Activated CD8-positive, alpha-beta memory T cell treated with anti-CD3 and anti-CD28 coated beads, Interleukin-2, amount 10 ng/mL, durations not matched to agents 7 days and 5 days (primary cell): ENCODE results near the gene EMID1. TPM values are rescaled to one million over a fixed set of nuclear protein-coding genes. Genes with fewer than 3 reads are reported as not detected.

Source experiments
- ATAC-seq: fragments of 150-1000 bp; cut with Tn5 transposase; one replicate; pipeline ENCODE4 v1.10.0; 2021; ENCODE audit warnings: moderate library complexity
- CTCF ChIA-PET: fragments of 350-600 bp; sonication (Branson Sonifier 250); formaldehyde crosslinking; loops from one replicate; lab custom pipeline; 2021; ENCODE audit warnings: antibody characterized with exemption; lab: Charles Lee
- DNase-seq: peaks from one replicate; pipeline ENCODE4 v3.0.0-alpha.2; 2020
- H3K27ac Mint-ChIP-seq: one replicate; pipeline ENCODE4 v1.8.0; 2021; ENCODE audit warnings: mild to moderate bottlenecking, mixed read lengths
- H3K27me3 Mint-ChIP-seq: one replicate; pipeline ENCODE4 v1.8.0; 2021; ENCODE audit warnings: mixed read lengths
- H3K36me3 Mint-ChIP-seq: one replicate; pipeline ENCODE4 v1.8.0; 2021; ENCODE audit warnings: mild to moderate bottlenecking, mixed read lengths
- H3K4me1 Mint-ChIP-seq: one replicate; pipeline ENCODE4 v1.8.0; 2021; ENCODE audit warnings: mixed read lengths
- H3K4me3 Mint-ChIP-seq: one replicate; pipeline ENCODE4 v1.8.0; 2021; ENCODE audit warnings: mild to moderate bottlenecking, moderate library complexity, mixed read lengths
- H3K9me3 Mint-ChIP-seq: one replicate; pipeline ENCODE4 v1.8.0; 2022; ENCODE audit warnings: low read depth, mixed read lengths
- total RNA-seq, 2 experiments: library from RNA; stranded (reverse); gene quantifications; one replicate each; pipeline ENCODE4 v1.2.3, GENCODE V29; 2021

Gene EMID1
- total RNA-seq, 2 experiments from 2014 or later, result 0.61 TPM; not detected in 1

DNA sequence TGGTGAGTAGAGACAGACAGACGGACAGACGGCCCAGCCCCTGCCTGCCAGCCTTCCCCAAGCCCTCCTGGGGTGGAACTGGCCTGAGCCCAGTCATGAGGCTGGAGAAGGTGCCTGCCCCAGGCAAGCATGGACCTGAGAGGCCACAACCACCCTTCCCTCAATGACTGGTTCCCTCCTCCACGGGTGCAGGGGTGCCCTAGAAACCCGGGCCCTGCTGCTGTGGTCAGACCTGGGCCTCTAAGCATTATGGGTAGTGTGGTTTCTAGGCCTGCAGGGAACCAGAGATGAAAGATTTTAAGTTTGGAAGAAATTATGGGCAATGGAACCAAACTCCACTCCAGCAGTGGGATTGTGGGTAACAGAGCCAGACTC, 48.6 kb downstream of the EMID1 start:
- Mint-ChIP-seq H3K36me3 (no peaks in the 10 kb centered on the region), H3K27ac (no peak overlapping the region), H3K4me3 (no peak overlapping the region), H3K9me3 (no peaks in the 10 kb centered on the region), H3K27me3 (peaks cover 2% of the 10 kb centered on the region), H3K4me1 (peaks cover 10% of the 10 kb centered on the region)
- ATAC-seq (peak; percentile 45), DNase-seq (no peak)
- CTCF ChIA-PET, result interaction anchor here (1.1 kb wide), 1 partner anchor 9 kb away, joined by 7 read pairs; no protein-coding TSS in a partner anchor

DNA sequence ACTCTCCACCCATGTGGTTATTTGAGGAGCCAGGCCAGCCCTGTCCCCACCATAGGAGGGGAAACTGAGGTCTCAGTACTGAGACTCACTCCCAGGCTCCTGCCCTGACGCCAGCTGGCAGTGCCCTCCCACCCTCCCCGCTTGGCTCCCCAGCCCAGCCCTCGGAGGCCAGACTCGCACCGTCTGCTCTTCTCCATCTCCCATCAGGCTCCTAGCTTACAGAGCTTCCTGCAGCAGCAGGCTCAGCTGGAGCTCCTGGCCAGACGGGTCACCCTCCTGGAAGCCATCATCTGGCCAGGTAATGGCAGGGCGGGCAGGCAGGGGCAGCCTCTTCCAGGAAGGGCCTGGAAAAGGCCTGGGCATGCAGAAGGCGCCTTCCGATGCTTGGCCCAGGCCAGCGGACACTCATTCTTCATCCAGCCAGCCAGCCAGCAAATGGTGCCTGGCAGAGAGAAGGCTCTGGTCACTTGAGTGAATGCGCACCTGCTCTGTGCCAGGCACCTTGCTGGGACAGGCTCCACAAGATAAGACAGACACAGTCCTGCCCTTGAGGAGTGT, 49.4 kb downstream of the EMID1 start:
- no peaks in the 10 kb centered on the region for H3K9me3 Mint-ChIP-seq
- DNase-seq, result no peak
- H3K4me1 Mint-ChIP-seq, result peaks cover 10% of the 10 kb centered on the region
- H3K36me3 Mint-ChIP-seq, result no peaks in the 10 kb centered on the region
- no peak for ATAC-seq
- peaks cover 2% of the 10 kb centered on the region for H3K27me3 Mint-ChIP-seq
- CTCF ChIA-PET, result interaction anchor here (1.0 to 1.5 kb wide), 2 partner anchors 10 to 101 kb away, joined by 3 to 4 read pairs; no protein-coding TSS in a partner anchor
- no peak overlapping the region for H3K4me3 Mint-ChIP-seq
- H3K27ac Mint-ChIP-seq, result no peak overlapping the region

DNA sequence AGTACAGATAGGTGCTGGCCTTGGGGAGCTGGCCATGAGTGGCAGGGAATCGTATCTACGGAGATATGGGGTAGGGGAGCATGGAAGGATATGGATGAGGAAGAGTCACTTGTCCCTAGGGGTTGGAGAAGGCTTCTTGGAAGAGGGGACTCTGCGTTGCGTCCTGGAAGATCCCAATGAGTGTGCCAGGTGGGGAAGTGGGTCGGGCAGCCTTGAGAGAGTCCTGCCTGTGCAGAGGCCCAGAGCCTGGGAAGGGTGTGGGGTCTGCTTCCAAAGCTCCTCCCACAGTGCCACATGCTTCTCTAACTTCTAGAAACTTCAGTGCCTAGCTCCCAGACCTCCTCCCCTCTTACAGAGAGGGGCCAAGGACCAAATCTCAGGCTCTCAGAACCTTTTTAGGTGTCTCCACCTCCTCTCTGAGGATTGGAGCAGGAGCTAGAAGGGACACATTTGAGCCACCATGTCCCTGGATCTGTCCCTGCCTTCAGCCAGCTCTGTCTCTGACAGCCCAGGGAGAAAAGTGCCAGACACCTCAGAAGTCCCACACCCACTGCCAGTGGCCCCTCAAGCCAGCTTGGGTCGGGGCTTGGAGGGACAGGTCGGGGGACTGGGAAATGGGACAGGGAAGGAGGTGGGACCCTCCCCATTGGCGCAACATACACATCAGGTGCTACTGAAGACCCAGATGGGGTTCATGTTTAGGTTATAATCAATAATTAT, 51.1 kb downstream of the EMID1 start:
- H3K9me3 Mint-ChIP-seq, result no peaks in the 10 kb centered on the region
- no peak for ATAC-seq
- H3K36me3 Mint-ChIP-seq, result no peaks in the 10 kb centered on the region
- CTCF ChIA-PET, result interaction anchor here (1.5 kb wide), 1 partner anchor 103 kb away, joined by 3 read pairs; no protein-coding TSS in a partner anchor
- no peak for DNase-seq
- H3K4me1 Mint-ChIP-seq, result peaks cover 10% of the 10 kb centered on the region
- peaks cover 2% of the 10 kb centered on the region for H3K27me3 Mint-ChIP-seq
- no peak overlapping the region for H3K4me3 Mint-ChIP-seq
- no peak overlapping the region for H3K27ac Mint-ChIP-seq

DNA sequence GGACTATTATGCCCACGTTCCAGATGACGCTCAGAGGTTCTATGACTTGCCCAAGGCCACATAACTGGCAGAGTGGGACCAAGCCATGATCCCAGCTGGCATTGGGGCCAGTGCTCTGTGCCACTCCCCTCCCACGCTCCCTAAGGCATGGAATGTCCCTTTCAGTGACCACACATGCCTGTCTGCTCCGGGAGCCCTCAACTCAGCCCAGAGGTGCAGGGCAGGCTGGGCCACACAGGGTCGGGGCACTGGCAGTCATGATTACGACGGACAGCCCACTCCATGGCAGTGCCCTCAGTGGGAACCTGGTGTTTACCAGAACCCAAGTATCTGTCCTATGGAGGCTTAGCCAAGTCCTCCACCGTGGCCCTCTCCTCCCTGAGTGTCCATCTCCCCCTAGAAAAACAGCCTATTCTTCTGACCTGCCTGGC, 52.1 kb downstream of the EMID1 start:
- no peak for ATAC-seq

DNA sequence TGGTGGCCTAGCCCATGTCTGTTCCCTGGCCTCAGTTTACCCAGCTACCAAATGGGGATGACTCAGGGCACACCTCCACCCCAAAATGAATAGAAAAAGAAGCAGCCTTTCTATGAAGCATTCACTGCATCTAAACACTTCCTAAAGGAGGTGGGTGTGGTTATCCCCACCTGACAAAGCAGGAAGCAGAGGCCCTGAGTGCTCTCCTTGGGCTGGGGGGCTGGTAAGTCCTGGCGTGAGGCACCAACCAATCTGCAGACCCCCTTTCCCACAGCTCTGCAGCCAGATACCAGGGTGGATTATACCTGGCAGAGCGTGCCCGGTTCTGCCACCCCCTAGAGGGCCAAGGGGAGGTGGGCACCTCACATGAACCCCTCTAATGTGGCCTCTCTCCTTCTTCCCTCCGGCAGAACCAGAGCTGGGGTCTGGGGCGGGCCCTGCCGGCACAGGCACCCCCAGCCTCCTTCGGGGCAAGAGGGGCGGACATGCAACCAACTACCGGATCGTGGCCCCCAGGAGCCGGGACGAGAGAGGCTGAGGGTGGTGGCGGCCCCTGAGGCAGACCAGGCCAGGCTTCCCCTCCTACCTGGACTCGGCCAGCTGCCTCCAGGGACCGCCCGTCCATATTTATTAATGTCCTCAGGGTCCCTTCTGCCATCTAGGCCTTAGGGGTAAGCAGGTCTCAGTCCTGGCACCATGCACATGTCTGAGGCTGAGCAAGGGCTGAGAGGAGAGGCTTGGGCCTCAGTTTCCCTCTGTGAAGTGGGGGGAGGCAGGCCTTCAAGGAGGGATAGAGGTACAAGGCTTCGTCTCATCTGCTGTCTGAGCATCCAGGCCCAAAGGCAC, 52.9 kb downstream of the EMID1 start:
- CTCF ChIA-PET, result no interaction called here
- DNase-seq (no peak), ATAC-seq (no peak)
- Mint-ChIP-seq H3K9me3 (no peaks in the 10 kb centered on the region), H3K36me3 (no peaks in the 10 kb centered on the region), H3K4me1 (peaks cover 10% of the 10 kb centered on the region), H3K4me3 (no peak overlapping the region), H3K27ac (no peak overlapping the region), H3K27me3 (no peaks in the 10 kb centered on the region)

More for the DNA sequence above, 52.1 kb downstream of the EMID1 start:
- Mint-ChIP-seq H3K27ac (no peak overlapping the region), H3K4me1 (peaks cover 10% of the 10 kb centered on the region), H3K36me3 (no peaks in the 10 kb centered on the region), H3K4me3 (no peak overlapping the region), H3K27me3 (no peaks in the 10 kb centered on the region), H3K9me3 (no peaks in the 10 kb centered on the region)
- CTCF ChIA-PET, result no interaction called here
- DNase-seq, result no peak

DNA sequence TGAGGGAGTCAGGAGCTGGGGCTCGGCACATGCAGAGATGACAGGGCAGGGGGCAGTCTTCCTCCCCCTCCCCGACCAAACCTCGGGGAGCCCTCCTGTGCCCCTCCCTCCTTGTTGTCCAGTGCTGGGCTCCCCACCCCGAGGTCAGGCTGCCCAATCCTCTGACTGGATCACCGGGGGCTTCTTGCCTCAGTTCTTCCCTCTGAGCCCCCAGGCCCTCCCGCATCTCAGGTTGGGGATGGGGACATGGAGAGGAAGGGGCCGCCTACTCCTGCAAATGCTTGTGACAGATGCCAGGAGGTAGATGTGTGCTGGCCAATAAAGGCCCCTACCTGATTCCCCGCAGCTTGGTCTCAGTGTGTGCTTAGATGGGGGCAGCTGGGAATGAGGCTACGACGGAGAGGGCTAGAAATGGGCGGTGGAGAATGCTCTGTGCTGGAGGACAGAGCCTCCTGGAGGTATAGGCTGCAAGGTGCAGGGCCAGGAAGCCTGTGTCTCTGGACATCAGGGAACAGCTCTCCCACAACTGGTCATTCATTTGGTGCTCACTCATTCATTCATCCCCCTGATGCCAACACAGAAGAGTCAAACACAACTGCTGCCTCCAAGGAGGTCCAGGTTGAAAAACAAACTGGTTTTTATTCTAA, 53.7 kb downstream of the EMID1 start:
- ATAC-seq, result no peak
- Mint-ChIP-seq H3K4me1 (peaks cover 6% of the 10 kb centered on the region), H3K4me3 (no peak overlapping the region), H3K9me3 (no peaks in the 10 kb centered on the region), H3K27ac (no peak overlapping the region), H3K36me3 (peaks cover 2% of the 10 kb centered on the region), H3K27me3 (no peaks in the 10 kb centered on the region)
- DNase-seq, result no peak
- CTCF ChIA-PET, result no interaction called here

DNA sequence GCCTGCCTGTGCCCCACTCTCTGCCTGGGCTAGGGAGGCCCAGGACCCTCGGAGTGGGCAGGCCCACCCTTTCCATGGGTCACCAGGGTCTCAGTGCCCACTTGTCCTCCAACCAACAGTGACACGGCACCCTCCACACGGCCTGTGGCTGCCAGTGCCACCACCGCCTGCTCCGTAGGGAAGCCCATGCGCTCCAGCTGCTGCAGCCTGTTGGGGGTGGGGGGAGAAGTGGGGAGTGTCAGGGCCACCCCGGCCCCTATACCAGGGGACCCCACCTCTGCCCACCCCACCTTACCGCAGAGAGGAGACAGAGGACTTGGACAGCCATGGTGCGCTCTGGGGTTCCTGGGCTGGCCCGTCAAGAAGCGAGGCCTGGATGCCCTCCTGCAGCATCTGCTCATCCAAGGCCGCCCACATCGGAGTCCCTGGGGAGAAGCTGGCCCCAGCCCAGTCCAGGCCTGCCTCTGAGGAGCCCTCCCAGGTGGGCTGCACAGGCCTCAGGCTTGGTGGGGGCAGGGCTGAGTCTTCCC, 54.4 kb downstream of the EMID1 start:
- no peak overlapping the region for H3K27ac Mint-ChIP-seq
- H3K27me3 Mint-ChIP-seq, result no peaks in the 10 kb centered on the region
- H3K36me3 Mint-ChIP-seq, result peaks cover 5% of the 10 kb centered on the region
- H3K4me1 Mint-ChIP-seq, result peaks cover 2% of the 10 kb centered on the region
- ATAC-seq (no peak), DNase-seq (no peak)
- CTCF ChIA-PET, result no interaction called here
- H3K4me3 Mint-ChIP-seq, result no peak overlapping the region
- no peaks in the 10 kb centered on the region for H3K9me3 Mint-ChIP-seq

DNA sequence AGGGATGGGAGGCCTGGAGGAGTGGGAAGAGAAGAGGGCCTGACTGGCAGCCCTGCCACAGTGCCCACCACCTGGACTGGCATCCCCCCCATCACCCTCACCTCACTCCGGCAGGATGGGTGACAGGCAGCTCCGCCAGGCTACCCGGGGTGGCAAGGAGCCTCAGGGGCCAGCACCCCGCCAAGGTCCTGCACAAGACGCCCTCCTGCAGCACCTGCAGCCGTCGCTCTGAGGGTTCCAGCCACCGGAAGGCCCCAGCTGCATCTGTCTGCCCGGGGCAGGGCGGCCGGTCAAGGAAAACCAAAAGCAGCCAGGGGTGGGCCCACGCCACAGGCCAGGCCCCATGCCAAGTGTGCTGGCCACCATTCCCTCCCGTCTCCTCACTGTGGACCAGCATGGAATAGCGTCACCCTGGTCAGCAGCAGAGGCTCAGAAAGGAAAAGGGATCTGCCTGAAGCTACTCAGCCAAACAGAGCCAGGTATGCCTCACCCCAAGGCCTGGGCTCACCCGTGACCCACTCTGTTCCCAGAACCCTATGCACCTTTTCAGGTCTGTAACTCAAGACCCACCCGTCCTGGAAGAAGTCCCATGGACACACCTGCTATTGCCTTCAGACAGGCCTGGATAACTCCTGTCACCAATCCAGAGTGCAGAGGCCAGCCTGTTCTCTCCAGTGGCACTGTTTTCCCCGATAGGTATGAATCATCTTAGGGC, 55.1 kb downstream of the EMID1 start:
- DNase-seq (no peak), ATAC-seq (no peak)
- H3K27me3 Mint-ChIP-seq, result no peaks in the 10 kb centered on the region
- H3K4me3 Mint-ChIP-seq, result no peak overlapping the region
- CTCF ChIA-PET, result interaction anchor here (1.0 to 1.1 kb wide), 2 partner anchors 9 to 15 kb away, joined by 4 read pairs; no protein-coding TSS in a partner anchor
- H3K9me3 Mint-ChIP-seq, result no peaks in the 10 kb centered on the region
- H3K27ac Mint-ChIP-seq, result peak overlapping the region; percentile 28
- peaks cover 5% of the 10 kb centered on the region for H3K36me3 Mint-ChIP-seq
- peaks cover 2% of the 10 kb centered on the region for H3K4me1 Mint-ChIP-seq

DNA sequence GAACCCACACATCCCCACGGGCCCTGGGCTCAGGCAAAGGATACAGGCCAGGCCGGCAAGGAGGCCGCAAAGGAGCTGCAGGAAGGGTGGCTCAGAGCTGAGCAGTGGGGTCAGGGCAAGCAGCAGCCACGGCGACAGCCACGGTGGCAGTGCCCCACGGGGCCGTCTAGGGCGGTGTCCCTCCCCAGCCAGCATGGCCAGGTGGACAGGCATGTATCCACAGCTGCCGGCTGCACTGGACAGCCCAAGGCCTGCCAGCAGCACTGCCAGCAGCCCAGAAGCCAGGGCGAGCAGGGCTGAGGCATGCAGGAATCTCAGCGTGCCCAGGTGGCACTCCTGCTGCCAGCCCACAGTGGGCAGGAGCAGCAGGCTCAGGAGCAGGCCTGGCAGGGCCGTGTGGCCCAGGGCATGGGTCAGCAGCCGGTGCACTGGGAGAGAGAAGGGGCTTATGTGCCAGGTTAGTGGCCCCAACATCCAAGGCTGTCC, 58.1 kb downstream of the EMID1 start:
- H3K27me3 Mint-ChIP-seq, result no peaks in the 10 kb centered on the region
- CTCF ChIA-PET, result interaction anchor here (1.2 kb wide), 1 partner anchor 19 kb away, joined by 4 read pairs; no protein-coding TSS in a partner anchor

DNA sequence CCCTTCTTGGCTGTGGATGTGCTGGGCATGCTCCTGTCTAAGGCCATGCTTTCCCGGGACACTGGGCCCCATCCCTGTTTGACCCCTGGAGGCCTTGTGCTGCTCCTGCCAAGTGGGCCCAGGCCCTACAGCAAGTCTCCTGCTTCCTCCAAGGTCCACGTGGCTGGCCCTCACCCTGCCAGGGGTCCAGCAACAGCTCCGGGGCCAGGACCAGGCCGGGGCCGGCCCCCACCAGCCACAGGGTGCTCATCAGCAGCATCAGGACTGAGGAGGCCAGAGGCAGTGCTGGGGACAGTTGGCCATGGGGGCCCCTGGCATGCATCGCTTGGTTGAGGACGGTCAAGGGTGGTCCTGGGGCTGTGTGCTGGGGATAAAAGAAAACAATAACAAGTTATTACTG, 59.6 kb downstream of the EMID1 start:
- ATAC-seq (no peak), DNase-seq (no peak)
- H3K36me3 Mint-ChIP-seq, result peaks cover 26% of the 10 kb centered on the region
- H3K4me3 Mint-ChIP-seq, result no peak overlapping the region
- peaks cover 17% of the 10 kb centered on the region for H3K4me1 Mint-ChIP-seq
- H3K27ac Mint-ChIP-seq, result no peak overlapping the region
- no peaks in the 10 kb centered on the region for H3K27me3 Mint-ChIP-seq
- CTCF ChIA-PET, result interaction anchor here (1.2 kb wide), 1 partner anchor 20 kb away, joined by 4 read pairs; no protein-coding TSS in a partner anchor
- no peaks in the 10 kb centered on the region for H3K9me3 Mint-ChIP-seq

More for the DNA sequence above, 58.1 kb downstream of the EMID1 start:
- peaks cover 9% of the 10 kb centered on the region for H3K4me1 Mint-ChIP-seq
- no peak overlapping the region for H3K4me3 Mint-ChIP-seq
- DNase-seq (no peak), ATAC-seq (no peak)
- H3K36me3 Mint-ChIP-seq, result peaks cover 11% of the 10 kb centered on the region
- no peaks in the 10 kb centered on the region for H3K9me3 Mint-ChIP-seq
- no peak overlapping the region for H3K27ac Mint-ChIP-seq

DNA sequence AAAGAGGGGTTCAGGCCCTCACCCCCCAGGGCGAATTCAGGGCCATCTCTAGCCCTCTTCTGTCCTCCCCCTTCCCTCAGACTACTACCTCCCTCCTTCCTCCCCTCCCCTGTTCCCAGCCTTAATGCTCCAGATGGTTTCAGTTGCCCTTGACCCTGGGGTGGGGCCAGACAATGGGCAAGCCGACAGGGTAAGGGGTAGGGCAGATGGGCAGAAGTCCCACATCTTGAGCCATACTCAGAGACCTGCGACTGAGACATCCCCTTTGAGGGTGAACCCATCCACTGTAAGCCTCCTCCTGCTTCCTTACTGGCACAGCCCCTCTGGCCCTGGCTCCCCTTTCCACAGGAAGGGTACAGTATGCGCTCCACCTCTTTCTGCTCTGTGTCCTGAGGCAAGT, 60.2 kb downstream of the EMID1 start:
- Mint-ChIP-seq H3K9me3 (no peaks in the 10 kb centered on the region), H3K27me3 (no peaks in the 10 kb centered on the region), H3K36me3 (peaks cover 32% of the 10 kb centered on the region), H3K27ac (peak overlapping the region; percentile 21), H3K4me3 (peak overlapping the region; percentile 91), H3K4me1 (peaks cover 23% of the 10 kb centered on the region)
- DNase-seq (no peak), ATAC-seq (no peak)
- CTCF ChIA-PET, result interaction anchor here (2.8 kb wide), 1 partner anchor 63 kb away, joined by 9 read pairs; no protein-coding TSS in a partner anchor
